Measurements from ENCODE around the gene DYNC1H1. TPM values are rescaled to one million over a fixed set of nuclear protein-coding genes. Genes with fewer than 3 reads are reported as not detected.

DYNC1H1 gene
- total and polyA plus RNA-seq, 2 experiments from 2014 or later: 179 to 635 TPM

GRCh38 chr14:102016420-102017090 is 52.2 kb downstream of the DYNC1H1 start:
- Mint-ChIP-seq H3K36me3 (ENCODE audit: low read depth) (peaks cover 99% of the 10 kb centered on the region), H3K27me3 (ENCODE audit: insufficient read depth, low read depth, poor library complexity) (peaks cover 15% of the 10 kb centered on the region), H3K9me3 (no peaks in the 10 kb centered on the region), H3K4me1 (no peaks in the 10 kb centered on the region), H3K4me3 (no peak overlapping the region), H3K27ac (no peak overlapping the region)
- H3K4me1 ChIP-seq (ENCODE audit: insufficient read depth): no peaks in the 10 kb centered on the region
- H3K9me2 ChIP-seq (ENCODE audit: insufficient read depth): no peaks in the 10 kb centered on the region
- no peak for TF ChIP-seq STAT1 (IDR thresholded peaks at IDR 0.05; ENCODE audit: unreplicated experiment)
- no peak for TF ChIP-seq EZH2 (IDR thresholded peaks at IDR 0.05; ENCODE audit: low read depth, unreplicated experiment)
- TF ChIP-seq CREB1 (CRISPR knock-in tag; IDR thresholded peaks at IDR 0.05; ENCODE audit: low read depth): no peak
- TF ChIP-seq ETS1 (IDR thresholded peaks at IDR 0.05): no peak
- TF ChIP-seq REST (IDR thresholded peaks at IDR 0.05; ENCODE audit: unreplicated experiment): no peak
- TF ChIP-seq CTCF (conservative IDR thresholded peaks at IDR 0.05; ENCODE audit: low read depth in 2 of 2): no peak
- no peak for TF ChIP-seq EZH2phosphoT487 (IDR thresholded peaks at IDR 0.05; ENCODE audit: unreplicated experiment)
- no peak for TF ChIP-seq ZNF331 (CRISPR knock-in tag; IDR thresholded peaks at IDR 0.05; ENCODE audit: low read depth)
- TF ChIP-seq, protein P1, sequence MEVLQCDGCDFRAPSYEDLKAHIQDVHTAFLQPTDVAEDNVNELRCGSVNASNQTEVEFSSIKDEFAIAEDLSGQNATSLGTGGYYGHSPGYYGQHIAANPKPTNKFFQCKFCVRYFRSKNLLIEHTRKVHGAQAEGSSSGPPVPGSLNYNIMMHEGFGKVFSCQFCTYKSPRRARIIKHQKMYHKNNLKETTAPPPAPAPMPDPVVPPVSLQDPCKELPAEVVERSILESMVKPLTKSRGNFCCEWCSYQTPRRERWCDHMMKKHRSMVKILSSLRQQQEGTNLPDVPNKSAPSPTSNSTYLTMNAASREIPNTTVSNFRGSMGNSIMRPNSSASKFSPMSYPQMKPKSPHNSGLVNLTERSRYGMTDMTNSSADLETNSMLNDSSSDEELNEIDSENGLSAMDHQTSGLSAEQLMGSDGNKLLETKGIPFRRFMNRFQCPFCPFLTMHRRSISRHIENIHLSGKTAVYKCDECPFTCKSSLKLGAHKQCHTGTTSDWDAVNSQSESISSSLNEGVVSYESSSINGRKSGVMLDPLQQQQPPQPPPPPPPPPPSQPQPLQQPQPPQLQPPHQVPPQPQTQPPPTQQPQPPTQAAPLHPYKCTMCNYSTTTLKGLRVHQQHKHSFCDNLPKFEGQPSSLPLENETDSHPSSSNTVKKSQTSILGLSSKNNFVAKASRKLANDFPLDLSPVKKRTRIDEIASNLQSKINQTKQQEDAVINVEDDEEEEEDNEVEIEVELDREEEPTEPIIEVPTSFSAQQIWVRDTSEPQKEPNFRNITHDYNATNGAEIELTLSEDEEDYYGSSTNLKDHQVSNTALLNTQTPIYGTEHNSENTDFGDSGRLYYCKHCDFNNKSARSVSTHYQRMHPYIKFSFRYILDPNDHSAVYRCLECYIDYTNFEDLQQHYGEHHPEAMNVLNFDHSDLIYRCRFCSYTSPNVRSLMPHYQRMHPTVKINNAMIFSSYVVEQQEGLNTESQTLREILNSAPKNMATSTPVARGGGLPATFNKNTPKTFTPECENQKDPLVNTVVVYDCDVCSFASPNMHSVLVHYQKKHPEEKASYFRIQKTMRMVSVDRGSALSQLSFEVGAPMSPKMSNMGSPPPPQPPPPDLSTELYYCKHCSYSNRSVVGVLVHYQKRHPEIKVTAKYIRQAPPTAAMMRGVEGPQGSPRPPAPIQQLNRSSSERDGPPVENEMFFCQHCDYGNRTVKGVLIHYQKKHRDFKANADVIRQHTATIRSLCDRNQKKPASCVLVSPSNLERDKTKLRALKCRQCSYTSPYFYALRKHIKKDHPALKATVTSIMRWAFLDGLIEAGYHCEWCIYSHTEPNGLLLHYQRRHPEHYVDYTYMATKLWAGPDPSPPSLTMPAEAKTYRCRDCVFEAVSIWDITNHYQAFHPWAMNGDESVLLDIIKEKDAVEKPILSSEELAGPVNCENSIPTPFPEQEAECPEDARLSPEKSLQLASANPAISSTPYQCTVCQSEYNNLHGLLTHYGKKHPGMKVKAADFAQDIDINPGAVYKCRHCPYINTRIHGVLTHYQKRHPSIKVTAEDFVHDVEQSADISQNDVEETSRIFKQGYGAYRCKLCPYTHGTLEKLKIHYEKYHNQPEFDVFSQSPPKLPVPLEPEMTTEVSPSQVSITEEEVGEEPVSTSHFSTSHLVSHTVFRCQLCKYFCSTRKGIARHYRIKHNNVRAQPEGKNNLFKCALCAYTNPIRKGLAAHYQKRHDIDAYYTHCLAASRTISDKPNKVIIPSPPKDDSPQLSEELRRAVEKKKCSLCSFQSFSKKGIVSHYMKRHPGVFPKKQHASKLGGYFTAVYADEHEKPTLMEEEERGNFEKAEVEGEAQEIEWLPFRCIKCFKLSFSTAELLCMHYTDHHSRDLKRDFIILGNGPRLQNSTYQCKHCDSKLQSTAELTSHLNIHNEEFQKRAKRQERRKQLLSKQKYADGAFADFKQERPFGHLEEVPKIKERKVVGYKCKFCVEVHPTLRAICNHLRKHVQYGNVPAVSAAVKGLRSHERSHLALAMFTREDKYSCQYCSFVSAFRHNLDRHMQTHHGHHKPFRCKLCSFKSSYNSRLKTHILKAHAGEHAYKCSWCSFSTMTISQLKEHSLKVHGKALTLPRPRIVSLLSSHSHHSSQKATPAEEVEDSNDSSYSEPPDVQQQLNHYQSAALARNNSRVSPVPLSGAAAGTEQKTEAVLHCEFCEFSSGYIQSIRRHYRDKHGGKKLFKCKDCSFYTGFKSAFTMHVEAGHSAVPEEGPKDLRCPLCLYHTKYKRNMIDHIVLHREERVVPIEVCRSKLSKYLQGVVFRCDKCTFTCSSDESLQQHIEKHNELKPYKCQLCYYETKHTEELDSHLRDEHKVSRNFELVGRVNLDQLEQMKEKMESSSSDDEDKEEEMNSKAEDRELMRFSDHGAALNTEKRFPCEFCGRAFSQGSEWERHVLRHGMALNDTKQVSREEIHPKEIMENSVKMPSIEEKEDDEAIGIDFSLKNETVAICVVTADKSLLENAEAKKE (CRISPR knock-in tag; IDR thresholded peaks at IDR 0.05): no peak
- no peak for TF ChIP-seq NANOG (IDR thresholded peaks at IDR 0.05; ENCODE audit: borderline replicate concordance)
- TF ChIP-seq ZNF114 (CRISPR knock-in tag; IDR thresholded peaks at IDR 0.05): no peak
- no peak for TF ChIP-seq POLR2AphosphoS5 (IDR thresholded peaks at IDR 0.05; ENCODE audit: low read depth)
- no peak for TF ChIP-seq JUNB (IDR thresholded peaks at IDR 0.05; ENCODE audit: unreplicated experiment)
- 0 out of 2 replicates have a peak, but pooled peaks cover 11% of the 10 kb centered on the region for H3F3A ChIP-seq (replicated peaks; ENCODE audit: low read depth)
- H3K27me3 ChIP-seq (ENCODE audit: insufficient read depth): no peaks in the 10 kb centered on the region
- ATAC-seq (no peak), DNase-seq (ENCODE audit: low spot score) (no peak)
- H3K4me3 ChIP-seq: no peak overlapping the region
- H3K79me2 ChIP-seq (replicated peaks; ENCODE audit: insufficient read depth): no peaks in the 10 kb centered on the region
- H2AFZ ChIP-seq: no peak overlapping the region
- peaks cover 30% of the 10 kb centered on the region for H4K20me1 ChIP-seq (replicated peaks; ENCODE audit: insufficient read depth)
- no peak overlapping the region for H3K4me2 ChIP-seq
- peaks cover 88% of the 10 kb centered on the region for H3K36me3 ChIP-seq (ENCODE audit: insufficient read depth)
- H3K27ac ChIP-seq (ENCODE audit: low read depth): no peak overlapping the region
